ENCODE data around the gene ADAM12.

Gene ADAM12

GRCh38 chr10:126098226-126098581 lies 290.1 kb downstream of the ADAM12 start:
- no peak for DNase-seq

- DNase-seq = no peak
Observed at GRCh38 chr10:126097558-126098225, 290.6 kb downstream of the ADAM12 start.

- DNase-seq = no peak
Observed at GRCh38 chr10:126094537-126094936, 293.7 kb downstream of the ADAM12 start.

DNA sequence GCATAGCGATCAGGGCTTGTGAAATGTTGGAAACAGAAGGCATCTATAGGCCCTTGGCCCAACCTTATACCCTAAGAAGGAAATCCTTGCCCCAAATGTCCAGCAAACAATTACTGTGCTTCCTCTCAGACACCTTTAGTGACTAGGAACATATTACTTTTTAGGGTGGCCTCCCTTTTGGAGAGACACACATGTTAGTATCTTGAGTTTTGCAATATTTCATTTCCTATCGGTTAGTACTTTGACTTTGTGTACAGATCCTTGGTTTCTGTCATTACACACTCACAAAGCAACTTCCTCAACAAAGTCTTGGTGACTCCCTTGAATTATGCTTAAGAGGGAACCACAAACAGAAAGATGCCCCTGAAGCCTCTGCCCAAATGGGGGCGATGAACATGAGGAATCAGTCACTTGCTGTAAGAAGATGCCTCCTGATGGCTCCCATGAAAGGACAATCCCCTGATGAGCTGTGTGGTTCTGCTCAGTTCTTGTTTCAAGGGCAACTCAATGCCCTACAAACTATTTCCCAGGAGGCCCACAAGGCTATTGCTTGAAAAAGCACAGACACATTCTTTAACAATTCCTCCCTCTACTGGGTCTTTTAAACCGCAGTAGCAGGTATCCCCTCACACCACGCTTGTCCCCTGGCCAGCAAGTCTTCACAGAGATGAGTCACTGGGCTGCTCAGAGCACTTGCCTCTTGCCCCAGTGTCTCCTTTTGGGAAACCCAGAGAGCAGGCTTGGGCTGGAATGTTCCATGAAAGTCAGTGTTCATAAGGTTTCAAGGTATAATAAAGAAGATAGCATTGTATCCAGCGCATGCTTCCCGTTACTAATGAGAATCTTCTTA lies 295.7 kb downstream of the ADAM12 start:
- DNase-seq = no peak

DNA sequence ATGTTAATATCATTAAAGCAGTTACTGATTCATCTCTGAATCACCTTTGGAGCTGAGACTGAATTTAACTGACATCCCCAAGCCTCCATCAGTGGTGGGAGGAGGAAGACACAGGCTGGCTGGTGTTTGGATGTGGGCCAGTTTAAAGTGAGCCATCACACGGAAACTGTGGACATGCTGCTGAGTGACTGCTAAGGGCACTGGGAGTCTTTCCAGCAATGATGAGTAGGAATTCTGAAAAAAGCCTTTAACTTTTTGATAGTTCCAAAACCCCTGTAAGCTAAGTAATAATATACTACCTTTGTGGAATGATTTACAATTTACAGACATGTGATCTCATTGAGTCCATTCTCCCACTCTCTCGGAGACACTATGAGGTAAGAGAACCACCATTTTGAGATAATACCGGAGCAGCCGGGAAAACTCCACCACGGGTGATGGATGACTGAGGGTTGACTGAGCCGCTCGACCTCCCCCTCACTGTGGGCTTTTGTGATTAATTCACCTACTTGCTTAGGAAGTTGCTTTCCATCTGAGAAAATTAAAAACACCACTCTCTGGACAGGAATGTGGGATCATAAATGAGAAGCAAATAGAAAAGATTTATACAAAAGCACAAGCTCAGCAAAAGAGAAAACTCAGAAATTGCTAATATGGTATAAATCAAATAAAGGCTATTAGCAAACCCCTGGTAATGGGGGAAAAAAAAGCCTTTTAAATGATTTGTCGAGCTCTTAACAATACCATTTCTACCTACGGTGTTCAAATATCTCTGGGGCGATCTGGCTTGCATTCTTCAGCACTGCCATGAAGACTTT lies 297.2 kb downstream of the ADAM12 start:
- no peak for DNase-seq

GRCh38 chr10:126090443-126090842 lies 297.8 kb downstream of the ADAM12 start:
- no peak for DNase-seq

DNA sequence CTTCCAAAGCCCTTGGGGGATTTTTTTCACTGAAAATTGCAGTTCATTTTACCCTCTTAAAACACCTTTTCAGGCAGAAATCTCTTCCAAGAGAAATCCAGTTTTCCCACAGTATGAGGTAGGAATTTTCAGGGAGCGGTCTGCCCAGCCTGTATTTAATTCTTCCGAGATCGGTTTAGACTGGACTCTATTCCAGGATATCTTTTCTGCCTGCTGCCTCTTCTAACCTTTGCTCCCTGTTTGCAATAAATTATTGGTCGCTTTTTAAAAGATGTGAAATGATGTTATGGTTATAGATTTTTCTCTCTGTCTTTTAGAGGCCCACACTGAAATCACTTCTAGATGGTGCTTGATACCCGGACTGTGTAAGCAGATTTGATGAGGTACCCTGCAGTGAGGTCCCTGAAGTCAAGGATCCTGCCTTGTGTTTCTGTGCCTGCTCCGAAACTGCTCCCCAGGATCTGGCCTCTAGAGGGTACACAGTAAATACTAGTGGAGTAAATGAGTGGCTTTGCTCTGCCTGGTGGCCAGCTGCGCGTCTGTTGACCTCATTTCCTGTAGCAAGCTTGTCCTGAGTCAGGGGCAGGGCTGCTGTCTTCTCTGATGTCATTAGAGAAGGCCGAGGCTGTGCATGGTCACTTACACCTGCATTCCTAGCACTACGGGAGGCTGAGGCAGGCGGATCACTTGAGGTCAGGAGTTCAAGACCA lies 300.3 kb downstream of the ADAM12 start:
- peak; percentile 45 for DNase-seq

DNA sequence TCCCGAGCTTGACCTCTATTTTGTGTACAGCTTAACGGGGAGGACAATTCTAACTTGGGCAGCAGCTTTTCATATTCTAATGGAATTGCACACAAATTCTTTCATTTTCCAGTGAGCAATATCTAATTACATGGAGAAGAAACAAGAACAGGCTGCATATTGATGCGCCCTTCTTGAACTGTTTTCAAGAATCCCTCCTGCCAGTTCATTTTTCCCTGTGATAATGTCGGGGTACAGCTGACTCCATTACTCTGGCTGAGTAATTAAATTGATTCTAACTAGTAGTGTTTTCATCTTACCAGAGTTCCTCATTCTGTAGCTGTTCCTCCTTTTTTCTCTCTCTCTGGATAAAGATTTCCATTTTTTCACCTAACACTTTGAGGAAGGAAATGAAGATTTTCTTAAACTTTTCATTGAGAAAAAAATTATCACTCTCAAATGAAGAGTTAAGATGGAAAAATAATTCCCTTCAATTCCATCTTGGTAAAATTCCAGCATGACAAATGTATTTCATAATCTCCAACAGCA lies 301.1 kb downstream of the ADAM12 start:
- no peak for DNase-seq

DNA sequence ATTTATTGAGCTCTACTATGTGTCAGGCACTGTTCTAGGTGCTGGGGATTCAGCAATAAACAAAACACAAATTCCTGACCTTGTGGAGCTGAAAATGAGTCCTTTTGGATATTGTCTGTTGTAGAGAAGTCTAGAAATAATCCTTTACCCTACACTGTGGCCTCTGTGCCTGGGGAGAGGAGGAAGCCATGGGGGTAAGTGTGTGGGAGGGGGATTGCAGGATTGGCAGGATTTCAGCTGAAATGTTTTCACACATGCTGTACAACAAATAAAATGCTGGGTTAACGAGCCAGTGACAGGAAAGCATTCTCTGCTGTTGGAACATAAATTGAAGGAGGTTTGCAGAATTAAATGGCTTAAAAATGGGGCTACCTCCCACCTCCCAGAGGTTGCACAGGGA lies 302.5 kb downstream of the ADAM12 start:
- no peak for DNase-seq

GRCh38 chr10:126084369-126084768 lies 303.9 kb downstream of the ADAM12 start:
- DNase-seq = no peak

DNA sequence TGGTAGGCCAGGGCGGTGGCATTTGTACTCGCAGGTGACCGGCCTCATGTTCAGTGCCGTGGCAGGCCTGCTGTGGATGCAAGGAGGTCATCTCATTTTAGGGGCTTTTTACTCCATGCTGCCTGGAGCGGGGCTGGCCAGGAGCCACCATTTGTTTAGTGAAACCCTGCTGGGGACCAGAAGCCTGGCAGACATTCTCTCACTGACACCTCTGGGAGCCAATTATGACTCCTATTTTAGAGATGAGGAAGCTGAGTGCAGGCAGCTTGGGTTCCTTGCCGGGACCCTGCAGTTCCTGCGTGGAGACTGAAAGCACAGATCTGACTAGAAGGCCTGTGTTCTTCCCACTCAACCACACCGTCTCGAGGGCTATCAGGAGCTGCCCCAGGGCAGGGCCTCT lies 305.3 kb downstream of the ADAM12 start:
- no peak for DNase-seq

- DNase-seq = no peak
Observed at GRCh38 chr10:126081841-126082466, 306.3 kb downstream of the ADAM12 start.

- no peak for DNase-seq
Observed at GRCh38 chr10:126080879-126081411, 307.3 kb downstream of the ADAM12 start.

- no peak for DNase-seq
Observed at GRCh38 chr10:126080291-126080825, 307.9 kb downstream of the ADAM12 start.

- no peak for DNase-seq
Observed at GRCh38 chr10:126075009-126075408, 313.3 kb downstream of the ADAM12 start.

GRCh38 chr10:126074291-126074690 lies 314.0 kb downstream of the ADAM12 start:
- DNase-seq = no peak

- no peak for DNase-seq
Observed at GRCh38 chr10:126073606-126074005, 314.7 kb downstream of the ADAM12 start.

- no peak for DNase-seq
Observed at GRCh38 chr10:126072622-126073021, 315.7 kb downstream of the ADAM12 start.

GRCh38 chr10:126070476-126071215 lies 317.6 kb downstream of the ADAM12 start:
- no peak for DNase-seq

GRCh38 chr10:126068322-126068721 lies 320.0 kb downstream of the ADAM12 start:
- DNase-seq = no peak

DNA sequence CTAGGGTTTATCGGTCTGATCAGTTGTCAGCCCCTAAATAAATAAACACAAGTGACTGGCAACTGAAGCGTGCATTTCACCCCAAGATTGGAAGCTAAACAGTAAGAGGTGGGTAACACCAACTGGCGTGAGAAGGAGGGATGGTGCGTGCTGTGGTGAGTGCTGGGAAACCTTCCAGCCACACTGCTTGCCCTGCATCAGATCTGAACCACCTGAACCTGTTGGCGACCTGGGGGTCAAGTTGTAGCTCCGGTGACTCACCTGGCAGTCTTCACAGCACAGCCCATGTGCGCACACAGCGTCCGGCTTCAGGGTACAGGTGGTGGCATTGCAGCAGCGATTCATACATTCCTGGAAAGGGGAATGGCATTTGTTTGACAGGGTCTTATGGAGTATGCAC lies 321.8 kb downstream of the ADAM12 start:
- DNase-seq = no peak
